Measurements from ENCODE around the gene RPL13. TPM values are rescaled to one million over a fixed set of nuclear protein-coding genes. Genes with fewer than 3 reads are reported as not detected.

The RPL13 gene
- total and polyA plus RNA-seq, 2 of the 13 experiments (the other 11 are each of a cell fraction or from before 2014, with no cell fraction given): 2,988 to 4,411 TPM

DNA sequence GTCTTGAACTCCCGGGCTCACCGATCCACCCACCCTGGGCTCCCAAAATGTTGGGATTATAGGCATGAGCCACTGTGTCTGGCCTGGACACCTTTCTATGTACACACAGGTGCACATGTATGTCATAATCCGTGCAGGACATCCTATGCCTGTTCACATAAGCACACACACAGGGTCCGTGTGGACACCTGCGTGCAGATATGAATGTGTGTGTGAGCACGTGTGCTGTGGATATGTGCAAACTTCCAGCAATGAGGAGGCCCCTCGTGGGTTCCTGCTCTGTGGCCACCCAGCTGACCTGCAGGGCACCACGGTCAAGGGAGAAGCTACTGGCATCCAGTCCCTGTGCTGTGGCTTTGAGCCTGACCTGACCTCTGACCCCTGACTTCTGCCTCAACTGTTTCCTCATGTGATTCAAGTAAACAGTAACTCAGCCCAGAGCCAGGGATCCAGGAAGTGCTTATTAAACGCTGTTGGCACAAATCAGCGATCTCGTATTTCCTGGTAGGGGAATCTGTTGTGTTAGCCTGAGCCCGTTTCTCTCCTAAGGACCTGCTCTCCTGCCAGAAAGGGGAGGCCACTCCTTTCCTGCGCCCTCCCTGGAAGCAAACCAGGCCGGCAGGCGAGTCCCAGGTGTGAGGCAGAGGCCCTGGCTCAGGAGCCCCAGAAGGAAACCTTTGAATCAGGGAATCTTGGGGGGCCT lies 21.5 kb downstream of the RPL13 start (continued):
- TF ChIP-seq ZNF790 (CRISPR knock-in tag; IDR thresholded peaks at IDR 0.05; ENCODE audit: borderline replicate concordance) (no peak), ISL2 (CRISPR knock-in tag; IDR thresholded peaks at IDR 0.05) (no peak), ZNF83 (CRISPR knock-in tag; IDR thresholded peaks at IDR 0.05; ENCODE audit: borderline replicate concordance) (no peak), RNF2 (conservative IDR thresholded peaks at IDR 0.05; ENCODE audit: low read depth) (no peak), KLF16 (CRISPR knock-in tag; IDR thresholded peaks at IDR 0.05) (no peak), ZSCAN21 (CRISPR knock-in tag; IDR thresholded peaks at IDR 0.05; ENCODE audit: borderline replicate concordance) (no peak), NR2F6 (IDR thresholded peaks at IDR 0.05) (peak; percentile 99), NR2F6 (CRISPR knock-in tag; IDR thresholded peaks at IDR 0.05) (peak; percentile 99), FOSL1 (CRISPR knock-in tag; IDR thresholded peaks at IDR 0.05; ENCODE audit: borderline replicate concordance) (no peak), PCBP2 (optimal IDR thresholded peaks at IDR 0.05; ENCODE audit: low read depth, low read length, poor library complexity, severe bottlenecking) (no peak), SKI (IDR thresholded peaks at IDR 0.05; ENCODE audit: partially characterized antibody) (peak; percentile 90), ZNF207 (IDR thresholded peaks at IDR 0.05; ENCODE audit: borderline replicate concordance) (no peak), ZNF12 (CRISPR knock-in tag; IDR thresholded peaks at IDR 0.05) (no peak), ZNF614 (CRISPR knock-in tag; IDR thresholded peaks at IDR 0.05; ENCODE audit: borderline replicate concordance) (peak; percentile 25; the same call in 1 of the 2 replicates), POLR2AphosphoS2 (IDR thresholded peaks at IDR 0.05; ENCODE audit: low read depth, low read length) (no peak), PAWR (CRISPR knock-in tag; IDR thresholded peaks at IDR 0.05; ENCODE audit: borderline replicate concordance) (no peak), PRMT3 (CRISPR knock-in tag; IDR thresholded peaks at IDR 0.05; ENCODE audit: borderline replicate concordance, low read depth) (no peak), RBM22 (optimal IDR thresholded peaks at IDR 0.05; ENCODE audit: low read length) (no peak), ZNF460 (CRISPR knock-in tag; IDR thresholded peaks at IDR 0.05; ENCODE audit: borderline replicate concordance) (no peak)
- TF ChIP-seq, protein P1, sequence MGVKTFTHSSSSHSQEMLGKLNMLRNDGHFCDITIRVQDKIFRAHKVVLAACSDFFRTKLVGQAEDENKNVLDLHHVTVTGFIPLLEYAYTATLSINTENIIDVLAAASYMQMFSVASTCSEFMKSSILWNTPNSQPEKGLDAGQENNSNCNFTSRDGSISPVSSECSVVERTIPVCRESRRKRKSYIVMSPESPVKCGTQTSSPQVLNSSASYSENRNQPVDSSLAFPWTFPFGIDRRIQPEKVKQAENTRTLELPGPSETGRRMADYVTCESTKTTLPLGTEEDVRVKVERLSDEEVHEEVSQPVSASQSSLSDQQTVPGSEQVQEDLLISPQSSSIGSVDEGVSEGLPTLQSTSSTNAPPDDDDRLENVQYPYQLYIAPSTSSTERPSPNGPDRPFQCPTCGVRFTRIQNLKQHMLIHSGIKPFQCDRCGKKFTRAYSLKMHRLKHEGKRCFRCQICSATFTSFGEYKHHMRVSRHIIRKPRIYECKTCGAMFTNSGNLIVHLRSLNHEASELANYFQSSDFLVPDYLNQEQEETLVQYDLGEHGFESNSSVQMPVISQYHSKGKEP (CRISPR knock-in tag; IDR thresholded peaks at IDR 0.05): no peak
- TF ChIP-seq, protein P2, sequence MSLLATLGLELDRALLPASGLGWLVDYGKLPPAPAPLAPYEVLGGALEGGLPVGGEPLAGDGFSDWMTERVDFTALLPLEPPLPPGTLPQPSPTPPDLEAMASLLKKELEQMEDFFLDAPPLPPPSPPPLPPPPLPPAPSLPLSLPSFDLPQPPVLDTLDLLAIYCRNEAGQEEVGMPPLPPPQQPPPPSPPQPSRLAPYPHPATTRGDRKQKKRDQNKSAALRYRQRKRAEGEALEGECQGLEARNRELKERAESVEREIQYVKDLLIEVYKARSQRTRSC (CRISPR knock-in tag; IDR thresholded peaks at IDR 0.05; ENCODE audit: low read depth): no peak
- TF ChIP-seq, protein P3, sequence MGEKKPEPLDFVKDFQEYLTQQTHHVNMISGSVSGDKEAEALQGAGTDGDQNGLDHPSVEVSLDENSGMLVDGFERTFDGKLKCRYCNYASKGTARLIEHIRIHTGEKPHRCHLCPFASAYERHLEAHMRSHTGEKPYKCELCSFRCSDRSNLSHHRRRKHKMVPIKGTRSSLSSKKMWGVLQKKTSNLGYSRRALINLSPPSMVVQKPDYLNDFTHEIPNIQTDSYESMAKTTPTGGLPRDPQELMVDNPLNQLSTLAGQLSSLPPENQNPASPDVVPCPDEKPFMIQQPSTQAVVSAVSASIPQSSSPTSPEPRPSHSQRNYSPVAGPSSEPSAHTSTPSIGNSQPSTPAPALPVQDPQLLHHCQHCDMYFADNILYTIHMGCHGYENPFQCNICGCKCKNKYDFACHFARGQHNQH (CRISPR knock-in tag; IDR thresholded peaks at IDR 0.05): peak; percentile 24; the same call in 1 of the 2 replicates
- TF ChIP-seq, protein P4, sequence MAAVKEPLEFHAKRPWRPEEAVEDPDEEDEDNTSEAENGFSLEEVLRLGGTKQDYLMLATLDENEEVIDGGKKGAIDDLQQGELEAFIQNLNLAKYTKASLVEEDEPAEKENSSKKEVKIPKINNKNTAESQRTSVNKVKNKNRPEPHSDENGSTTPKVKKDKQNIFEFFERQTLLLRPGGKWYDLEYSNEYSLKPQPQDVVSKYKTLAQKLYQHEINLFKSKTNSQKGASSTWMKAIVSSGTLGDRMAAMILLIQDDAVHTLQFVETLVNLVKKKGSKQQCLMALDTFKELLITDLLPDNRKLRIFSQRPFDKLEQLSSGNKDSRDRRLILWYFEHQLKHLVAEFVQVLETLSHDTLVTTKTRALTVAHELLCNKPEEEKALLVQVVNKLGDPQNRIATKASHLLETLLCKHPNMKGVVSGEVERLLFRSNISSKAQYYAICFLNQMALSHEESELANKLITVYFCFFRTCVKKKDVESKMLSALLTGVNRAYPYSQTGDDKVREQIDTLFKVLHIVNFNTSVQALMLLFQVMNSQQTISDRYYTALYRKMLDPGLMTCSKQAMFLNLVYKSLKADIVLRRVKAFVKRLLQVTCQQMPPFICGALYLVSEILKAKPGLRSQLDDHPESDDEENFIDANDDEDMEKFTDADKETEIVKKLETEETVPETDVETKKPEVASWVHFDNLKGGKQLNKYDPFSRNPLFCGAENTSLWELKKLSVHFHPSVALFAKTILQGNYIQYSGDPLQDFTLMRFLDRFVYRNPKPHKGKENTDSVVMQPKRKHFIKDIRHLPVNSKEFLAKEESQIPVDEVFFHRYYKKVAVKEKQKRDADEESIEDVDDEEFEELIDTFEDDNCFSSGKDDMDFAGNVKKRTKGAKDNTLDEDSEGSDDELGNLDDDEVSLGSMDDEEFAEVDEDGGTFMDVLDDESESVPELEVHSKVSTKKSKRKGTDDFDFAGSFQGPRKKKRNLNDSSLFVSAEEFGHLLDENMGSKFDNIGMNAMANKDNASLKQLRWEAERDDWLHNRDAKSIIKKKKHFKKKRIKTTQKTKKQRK (IDR thresholded peaks at IDR 0.05; ENCODE audit: low read length): no peak
- TF ChIP-seq, protein P5, sequence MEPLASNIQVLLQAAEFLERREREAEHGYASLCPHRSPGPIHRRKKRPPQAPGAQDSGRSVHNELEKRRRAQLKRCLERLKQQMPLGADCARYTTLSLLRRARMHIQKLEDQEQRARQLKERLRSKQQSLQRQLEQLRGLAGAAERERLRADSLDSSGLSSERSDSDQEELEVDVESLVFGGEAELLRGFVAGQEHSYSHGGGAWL (CRISPR knock-in tag; IDR thresholded peaks at IDR 0.05): no peak
